Renal pelvis (tissue), 4 donors: Measurements from ENCODE around the gene TXNRD1. TPM values are rescaled to one million over a fixed set of nuclear protein-coding genes. Genes with fewer than 3 reads are reported as not detected.
A peak's percentile ranks its signal among the peaks of the same experiment; 100 is the strongest.

Source experiments
- DNase-seq: peaks from one replicate; pipeline ENCODE4 v3.0.0-alpha.2; 2013
- polyA plus RNA-seq, 3 donors: library from polyadenylated mRNA; unstranded; fragments of 120-200 nt; gene quantifications; one replicate each; pipeline ENCODE4 v1.2.1, GENCODE V29; 2013; ENCODE audit not compliant: insufficient read length in 3 of 3

TXNRD1 gene
- polyA plus RNA-seq, 3 donors: 60.2 to 61.5 (median 61.4) TPM

DNA sequence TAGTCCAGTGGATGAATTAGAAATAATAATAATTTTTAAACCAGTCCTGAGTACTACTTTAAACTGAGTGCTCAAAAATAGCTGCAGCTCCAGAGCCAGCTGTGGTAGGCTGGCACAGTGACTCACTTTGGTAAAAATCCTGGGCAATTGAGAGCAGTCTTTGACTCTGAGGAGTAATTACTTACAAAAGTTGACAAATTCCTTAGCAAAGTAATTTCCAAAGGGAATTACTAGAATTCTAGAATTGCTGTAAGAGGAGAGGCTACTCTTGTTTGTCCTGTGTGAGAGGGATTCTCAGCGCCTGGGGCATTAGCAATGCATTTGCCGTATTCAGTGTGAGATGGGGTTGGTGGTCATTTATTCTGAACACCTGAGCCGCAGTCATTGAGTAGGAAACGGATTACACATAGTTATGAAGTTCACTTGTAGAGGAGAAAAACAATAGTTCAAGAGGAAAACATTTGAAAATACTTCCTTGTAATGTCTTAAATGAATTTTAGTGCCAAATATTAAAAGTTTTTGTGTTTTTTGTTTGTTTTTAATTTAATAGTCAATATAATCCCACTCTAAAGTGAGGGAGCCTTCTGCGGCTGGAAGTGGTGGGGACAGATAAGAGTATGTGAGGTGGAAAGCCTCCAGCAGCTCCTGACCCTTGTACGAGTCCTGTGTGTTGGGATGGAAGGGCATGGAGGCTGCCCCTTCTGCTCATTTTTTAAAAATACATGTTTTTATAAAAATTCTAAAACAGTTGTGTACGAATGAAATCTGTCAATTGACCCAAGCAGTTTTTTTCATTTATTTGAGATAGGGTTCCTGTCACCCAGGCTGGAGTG lies 129.9 kb downstream of the TXNRD1 start:
- no peak for DNase-seq

DNA sequence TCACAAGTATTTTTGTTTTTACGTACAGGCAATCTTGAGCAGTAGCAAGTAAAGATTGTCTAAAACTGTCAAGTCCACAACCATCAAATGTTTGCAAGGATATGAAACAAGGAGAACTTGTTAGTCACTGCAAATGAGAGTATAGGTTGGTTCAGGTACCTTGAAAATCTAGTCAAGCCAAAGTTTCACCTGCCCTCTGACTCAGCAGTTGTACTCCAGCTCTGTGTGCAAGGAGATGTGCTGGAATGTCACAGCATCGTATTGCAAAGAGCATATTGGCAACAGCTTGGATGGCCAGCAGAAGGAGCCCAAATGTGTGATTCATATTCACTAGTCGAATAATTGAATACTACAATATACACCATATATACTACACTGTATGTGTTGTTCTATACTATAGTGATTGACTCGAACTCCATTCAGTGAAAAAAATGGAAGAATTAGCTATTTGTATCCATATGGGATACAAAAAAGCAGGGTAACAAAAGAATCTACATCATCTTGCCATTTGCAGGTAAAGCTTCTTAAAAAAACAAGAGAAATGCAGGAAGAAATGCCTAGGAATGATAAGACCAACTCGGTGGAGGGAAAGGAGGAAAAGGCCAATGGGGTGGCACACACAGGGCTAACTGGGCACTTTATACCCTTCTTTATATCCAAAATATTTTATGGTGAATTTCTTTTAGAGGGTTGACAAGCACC lies 131.9 kb downstream of the TXNRD1 start:
- no peak for DNase-seq

DNA sequence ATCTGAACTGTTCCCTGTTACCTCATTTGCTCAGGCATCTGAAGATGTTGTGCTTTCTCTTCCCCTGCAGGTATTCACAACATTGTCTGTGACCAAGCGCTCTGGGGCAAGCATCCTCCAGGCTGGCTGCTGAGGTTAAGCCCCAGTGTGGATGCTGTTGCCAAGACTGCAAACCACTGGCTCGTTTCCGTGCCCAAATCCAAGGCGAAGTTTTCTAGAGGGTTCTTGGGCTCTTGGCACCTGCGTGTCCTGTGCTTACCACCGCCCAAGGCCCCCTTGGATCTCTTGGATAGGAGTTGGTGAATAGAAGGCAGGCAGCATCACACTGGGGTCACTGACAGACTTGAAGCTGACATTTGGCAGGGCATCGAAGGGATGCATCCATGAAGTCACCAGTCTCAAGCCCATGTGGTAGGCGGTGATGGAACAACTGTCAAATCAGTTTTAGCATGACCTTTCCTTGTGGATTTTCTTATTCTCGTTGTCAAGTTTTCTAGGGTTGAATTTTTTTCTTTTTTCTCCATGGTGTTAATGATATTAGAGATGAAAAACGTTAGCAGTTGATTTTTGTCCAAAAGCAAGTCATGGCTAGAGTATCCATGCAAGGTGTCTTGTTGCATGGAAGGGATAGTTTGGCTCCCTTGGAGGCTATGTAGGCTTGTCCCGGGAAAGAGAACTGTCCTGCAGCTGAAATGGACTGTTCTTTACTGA lies 132.9 kb downstream of the TXNRD1 start:
- no peak for DNase-seq

DNA sequence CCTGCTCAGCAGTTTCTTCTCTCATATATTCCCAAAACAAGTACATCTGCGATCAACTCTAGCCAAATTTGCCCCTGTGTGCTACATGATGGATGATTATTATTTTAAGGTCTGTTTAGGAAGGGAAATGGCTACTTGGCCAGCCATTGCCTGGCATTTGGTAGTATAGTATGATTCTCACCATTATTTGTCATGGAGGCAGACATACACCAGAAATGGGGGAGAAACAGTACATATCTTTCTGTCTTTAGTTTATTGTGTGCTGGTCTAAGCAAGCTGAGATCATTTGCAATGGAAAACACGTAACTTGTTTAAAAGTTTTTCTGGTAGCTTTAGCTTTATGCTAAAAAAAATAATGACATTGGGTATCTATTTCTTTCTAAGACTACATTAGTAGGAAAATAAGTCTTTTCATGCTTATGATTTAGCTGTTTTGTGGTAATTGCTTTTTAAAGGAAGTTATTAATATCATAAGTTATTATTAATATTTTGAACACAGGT lies 133.5 kb downstream of the TXNRD1 start:
- DNase-seq: no peak

DNA sequence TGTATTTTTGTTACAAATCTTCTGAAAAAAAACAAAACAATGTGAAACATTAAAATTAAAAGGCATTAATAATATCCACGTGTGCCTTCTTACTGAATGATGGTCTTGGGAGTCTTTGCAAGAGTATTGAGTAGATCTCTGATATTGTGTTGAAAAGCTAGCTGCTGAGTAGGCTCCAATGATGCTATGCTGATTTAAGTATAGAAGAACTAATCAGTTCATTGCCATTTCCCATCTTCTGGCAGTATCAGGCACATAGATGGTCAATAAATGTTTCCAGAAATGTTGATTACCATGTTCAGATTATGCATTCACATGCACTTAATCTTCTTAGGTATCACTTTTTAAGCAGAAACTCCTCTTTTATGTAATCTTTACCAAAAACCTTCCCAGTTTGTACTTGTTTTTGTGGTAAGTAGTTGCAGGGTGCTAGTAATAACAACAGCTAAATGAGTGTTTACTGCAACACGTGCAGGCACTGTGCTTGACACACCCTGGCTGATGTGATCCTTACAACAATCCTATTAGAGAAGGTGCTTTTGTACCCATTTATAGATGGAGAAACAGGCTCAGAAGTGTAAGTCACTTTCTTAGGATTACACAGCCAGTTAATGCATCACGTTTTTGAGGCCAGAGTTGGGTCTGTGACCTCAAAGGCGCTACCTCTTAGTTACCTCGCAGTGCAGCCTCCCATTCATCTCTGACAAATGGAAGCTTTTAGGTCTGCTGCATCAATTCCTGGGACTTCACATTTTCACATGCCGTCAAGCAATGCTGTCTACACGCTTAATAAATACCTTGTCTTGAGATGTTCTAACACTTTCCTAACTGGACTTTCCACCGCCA lies 134.9 kb downstream of the TXNRD1 start:
- DNase-seq: no peak

DNA sequence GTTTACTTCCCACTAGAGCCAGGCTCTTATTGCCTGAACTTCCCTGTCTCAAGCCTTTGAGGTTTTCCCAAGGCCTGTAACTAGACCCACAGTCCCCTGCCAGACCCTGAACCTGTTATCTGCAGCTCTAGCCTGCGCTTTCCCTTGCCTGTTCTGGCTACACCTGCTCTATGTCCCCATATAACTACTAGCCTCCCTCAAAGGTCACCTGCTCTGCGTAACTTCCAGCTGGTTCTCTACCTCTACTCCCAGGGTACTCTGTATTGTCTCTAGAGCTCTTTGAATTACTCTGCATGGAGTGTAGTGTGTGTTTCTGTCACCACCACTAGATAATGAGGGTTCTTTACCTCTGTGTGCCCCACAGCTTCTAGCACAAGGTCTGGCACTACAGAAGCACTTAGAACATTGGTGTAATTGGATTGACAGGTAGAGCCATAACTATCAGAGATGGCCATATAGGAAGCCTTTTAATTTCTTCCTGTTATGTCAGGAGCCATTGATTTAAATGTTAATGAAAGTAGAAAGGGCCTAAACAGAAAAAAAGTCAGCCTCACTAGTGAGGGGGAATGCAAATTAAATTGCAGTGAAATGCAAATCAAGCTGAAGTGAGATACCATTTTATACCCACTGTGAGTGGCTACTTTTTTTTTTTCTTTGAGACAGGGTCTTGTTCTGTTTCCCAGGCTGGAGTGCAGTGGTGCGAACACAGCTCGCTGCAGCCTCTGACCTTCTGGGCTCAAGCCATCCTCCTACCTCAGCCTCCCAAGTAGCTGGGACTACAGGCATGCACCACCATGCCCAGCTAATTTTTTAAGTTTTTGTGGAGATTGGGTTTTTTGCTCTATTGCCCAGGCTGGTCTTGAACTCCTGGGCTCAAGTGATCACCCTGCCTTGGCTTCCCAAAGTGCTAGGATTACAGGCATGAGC lies 135.7 kb downstream of the TXNRD1 start:
- no peak for DNase-seq

DNA sequence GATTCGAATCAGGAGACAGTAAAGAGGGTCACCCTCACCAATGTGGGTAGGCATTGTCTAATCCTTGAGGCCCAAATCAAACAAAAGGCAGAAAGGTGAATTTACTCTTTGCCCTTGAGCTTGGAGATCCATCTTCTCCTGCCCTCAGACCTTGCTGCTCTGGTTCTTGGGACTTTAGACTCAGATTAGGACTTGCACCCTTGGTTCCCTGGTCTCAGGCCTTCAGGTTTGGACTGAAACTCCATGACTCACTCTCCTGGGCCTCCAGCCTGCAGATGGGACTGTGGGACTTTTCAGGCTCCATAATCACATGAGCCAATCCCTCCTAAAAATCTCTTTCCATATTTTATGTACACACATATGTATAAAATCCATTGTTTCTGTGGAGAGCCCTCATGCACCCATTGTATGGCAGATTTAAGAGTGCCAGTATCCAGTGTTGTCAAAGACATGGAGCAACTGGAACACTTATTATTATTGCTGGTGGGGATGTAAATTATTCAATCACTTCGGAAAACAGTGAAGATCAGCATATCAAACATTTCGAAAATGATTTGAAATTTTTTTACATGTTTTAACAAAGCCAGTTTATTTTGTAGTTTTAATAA lies 136.6 kb downstream of the TXNRD1 start:
- DNase-seq: no peak

DNA sequence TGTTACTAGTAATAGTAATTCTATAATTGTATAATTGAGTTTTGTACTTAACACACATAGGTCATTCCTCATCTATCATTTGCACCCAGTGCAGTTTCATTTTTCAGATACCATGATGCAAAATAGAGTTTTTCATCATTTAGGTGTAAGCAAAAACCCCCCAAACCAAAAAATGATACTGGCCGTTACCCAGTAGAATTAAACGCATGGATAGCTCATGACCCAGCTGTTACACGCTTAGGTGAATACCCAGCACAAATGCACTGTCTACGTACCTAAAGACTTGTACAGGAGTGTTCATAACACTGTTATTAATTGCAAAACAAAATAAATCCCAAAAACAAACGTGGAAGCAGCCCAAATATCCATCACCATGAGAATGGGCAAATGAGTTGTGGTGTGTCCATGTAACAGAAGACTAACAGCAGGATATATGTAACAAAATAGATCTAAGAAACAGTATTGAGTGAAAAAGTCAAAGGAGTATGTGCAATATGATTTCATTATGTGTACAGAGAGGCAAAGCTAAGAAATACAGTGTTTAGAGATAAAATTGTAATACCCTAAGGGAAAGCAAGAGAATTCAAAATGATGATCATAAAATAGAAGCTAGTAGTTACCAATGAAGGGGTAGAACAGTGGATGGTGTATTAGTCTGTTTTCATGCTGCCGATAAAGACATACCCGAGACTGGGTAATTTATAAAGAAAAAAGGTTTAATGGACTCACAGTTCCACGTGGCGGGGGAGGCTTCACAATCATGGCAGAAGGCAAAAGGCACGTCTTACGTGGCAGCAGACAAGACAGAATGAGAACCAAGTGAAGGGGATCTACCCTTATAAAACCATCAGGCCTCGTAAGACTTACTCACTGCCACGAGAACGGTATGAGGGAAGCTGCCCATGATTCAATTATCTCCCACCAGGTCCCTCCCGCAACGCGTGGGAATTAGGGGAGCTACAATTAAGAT lies 137.7 kb downstream of the TXNRD1 start:
- no peak for DNase-seq

DNA sequence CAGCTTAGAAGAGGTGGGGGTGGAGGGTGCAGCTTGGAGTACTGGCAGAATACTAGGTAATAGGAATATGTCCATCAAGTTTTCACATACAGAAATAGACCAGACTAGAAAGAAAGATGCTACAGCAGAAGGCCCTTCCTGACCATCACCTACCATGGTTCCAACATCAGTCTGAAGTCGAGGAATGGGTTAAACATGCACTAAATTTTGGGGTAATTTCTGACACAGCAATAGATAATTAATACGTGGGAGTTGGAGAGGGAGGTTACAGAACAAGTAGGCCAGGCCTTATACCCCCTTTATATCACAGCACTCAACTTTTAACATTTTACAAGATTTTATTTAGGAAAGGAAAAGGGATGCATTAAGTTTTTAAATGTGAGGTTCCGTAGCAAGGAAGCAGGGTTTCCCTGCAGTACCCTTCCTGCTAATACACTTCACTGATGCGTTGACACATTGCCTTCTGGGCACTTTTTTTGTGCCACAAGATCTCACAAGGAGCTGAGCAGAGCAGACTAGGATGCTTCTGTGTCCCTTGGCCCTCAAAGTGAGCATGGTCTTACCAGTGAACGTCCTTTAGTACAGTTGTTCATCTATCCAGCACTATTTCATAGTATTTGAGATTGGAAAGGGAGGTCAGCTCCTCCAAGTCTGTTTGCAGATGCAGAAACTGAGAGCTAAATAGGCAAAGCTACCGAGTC lies 138.7 kb downstream of the TXNRD1 start:
- no peak for DNase-seq

DNA sequence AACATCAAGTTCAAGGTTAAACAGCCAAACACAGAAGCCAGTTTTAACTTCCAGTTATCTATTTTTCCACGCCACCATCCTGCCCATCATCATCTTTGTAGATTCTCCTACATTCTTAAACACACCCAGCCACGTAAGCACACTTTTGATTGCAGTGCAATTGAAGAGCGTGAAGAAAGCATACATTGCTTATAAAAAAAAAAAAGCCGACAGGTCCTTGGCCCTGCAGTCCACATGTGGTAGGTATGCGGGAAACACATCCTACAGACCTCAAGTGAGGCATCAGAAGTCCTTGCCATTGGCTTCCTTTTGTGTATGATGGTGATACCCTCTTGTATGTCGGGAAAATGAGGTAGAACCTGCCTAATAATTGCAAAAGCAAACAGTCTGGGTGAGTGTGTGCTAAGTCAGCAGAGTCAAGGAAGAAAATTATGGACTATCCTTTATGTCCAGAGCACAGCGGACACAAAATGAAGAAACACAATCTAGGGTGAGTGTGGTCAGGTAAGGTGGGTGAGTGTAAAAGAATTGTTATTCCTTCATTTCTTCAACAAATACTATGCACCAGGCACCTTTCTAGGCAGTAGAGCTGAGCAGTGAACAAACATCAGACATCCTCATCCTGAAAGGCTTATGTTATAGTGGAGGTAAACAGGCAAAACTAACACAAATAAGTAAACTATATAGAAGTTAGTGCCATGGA lies 139.4 kb downstream of the TXNRD1 start:
- no peak for DNase-seq

DNA sequence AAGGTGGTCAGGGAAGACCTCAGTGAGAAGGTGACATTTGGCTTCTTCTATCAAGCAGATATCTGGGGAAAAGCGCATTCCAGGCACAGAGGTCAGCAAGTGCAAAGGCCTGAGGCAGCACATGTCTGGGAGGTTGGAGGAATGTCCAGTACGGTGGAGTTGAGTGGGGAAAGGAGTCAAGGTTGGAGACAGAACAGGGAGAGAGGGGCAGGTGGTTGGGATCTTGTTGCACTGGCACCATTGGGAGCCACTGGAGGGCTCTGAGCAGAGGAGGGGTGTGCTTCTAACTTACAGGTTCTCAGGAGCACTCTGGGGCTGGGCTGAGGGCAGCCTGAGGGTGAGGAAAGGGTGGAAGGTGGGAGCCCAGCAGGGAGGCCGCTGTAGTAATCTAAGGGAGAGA lies 140.1 kb downstream of the TXNRD1 start:
- DNase-seq: no peak

DNA sequence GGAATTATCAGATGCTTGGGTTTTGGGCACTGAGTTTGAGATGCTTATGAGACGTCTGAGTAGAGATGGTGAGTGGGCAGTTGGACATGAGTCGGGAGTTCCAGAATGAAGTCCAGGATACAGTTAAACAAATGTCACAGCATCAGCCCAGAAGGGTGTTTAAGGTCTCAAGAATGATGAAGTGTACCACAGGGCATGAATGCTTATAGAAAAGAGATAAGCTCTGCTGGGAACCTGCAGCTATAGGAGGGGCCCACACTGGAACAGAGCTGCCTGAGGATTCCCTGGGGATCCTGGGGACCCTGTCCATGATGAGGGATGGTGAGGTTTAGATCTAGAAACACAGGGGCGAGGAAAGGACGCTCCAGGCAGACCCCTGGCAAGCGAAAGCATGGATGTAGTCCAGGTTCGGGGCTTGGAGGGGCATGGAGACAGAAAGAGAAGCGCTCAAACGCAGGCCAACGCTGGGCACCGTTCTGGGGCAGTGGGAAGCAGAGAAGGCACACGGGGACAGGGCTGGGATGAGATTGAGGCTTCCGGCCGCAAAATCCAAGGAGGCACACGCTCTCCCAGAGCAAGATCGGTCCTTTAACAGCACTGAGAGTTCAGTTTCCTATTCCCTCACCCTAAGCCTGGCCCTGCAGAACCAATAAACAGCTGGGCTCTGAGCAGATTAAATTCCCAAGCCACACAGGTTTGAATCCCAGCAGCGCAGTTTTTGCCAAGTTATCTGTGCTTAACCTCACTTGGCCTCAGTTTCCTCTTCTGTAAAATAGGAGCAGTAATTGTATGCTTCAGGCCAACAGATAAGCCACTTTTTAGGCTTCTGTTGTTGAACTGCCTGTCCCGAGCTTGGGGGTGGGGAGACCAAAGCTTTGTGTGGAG lies 140.9 kb downstream of the TXNRD1 start:
- no peak for DNase-seq

DNA sequence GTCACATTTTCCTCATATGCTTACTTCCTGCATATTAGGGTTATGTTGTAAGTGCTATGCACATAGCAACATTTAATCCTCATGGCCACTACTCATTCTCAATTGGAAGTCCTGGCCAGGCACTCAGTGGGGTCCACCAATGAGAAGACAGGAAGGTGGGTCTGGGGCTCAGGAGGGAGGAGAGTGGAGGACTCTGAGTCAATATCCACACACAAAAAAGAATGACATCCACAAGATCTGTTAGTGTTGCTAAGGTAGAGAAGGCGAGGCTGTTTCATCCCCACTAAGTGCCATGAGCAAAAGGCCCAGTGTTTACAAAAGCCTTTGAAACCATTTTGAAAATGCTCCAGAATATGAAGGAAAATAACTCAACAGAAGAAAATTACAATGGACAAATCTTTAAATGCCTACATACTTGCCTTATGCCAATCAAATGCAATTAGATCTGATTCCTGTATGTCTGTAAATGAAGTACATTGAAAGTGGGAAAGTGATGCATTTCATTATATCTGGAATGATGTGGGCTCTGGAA lies 141.9 kb downstream of the TXNRD1 start:
- DNase-seq: no peak

DNA sequence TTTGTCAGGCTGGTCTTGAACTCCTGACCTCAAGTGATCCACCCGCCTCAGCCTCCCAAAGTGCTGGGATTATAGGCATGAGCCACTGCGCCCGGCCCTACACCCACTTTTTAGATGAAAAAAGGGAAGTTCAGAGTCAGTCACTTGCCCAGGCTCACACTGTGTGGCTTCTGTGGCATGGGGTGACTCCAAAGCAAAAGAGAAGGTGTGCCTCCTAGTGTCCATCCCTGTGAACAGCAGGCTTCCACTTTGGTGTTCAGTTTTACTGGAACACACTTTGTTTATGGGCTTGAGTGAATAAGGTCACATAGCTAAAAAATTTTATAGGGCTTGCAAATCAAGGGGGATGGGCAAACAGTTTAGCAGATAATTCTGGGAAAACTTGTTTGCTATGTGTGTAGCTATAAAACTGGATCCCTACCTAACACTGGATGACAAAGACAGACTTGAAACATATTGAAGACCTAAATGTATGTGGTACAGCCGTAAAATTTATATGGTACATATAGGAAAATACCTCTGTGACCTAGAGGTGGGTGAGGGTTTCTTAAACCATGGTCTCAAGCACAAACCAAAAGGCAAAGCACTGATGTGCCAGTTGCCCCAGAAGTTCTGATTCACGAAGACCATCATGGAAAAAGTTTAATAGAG lies 142.9 kb downstream of the TXNRD1 start:
- peak; percentile 23 for DNase-seq

DNA sequence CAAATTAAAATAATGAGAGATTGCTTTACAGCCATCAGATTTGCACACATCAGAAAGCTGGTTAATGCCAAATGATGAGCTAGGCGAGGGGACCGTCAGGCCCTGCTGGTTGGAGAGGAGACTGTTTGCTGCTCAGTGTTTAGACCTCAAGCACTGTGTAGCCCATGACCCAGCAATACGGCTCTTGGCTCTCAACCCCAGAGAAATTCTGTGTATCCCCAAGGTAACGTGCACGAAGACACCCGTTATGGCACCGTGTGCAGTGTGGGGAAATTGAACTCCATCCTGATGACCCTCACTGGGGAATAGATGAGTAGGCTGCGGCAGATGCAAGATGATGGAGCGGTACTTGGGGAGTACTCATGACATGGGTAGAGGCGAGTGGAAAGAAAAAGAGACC lies 143.6 kb downstream of the TXNRD1 start:
- DNase-seq: no peak

DNA sequence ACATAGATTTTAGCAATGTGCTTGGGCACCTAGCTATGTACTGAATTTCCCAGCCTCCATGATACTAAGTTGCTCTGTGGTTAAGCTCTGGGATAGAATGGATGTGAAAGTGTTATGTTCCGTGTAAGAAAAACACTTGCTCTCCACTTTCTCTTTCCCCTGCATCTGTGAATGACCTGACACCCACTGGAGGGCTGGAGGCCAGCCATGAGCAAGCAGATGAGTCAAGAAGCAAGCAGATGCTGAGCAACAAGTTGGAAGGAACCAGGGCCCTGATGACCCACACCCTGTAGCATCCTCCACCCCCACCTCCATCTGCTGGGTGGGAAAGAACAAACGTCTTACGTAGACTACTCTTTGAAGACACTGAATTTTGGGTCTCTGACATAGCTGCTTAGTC lies 144.6 kb downstream of the TXNRD1 start:
- no peak for DNase-seq
